H9 (cell line): ENCODE measurements around the gene CABLES1. TPM values are rescaled to one million over a fixed set of nuclear protein-coding genes. Genes with fewer than 3 reads are reported as not detected.

ENCODE experiments used
- DNase-seq: peaks from one replicate; pipeline ENCODE4 v3.0.0-alpha.2; 2017
- H2AFZ ChIP-seq: one replicate; pipeline ENCODE4 v1.6.1; 2013; ENCODE audit warnings: mild to moderate bottlenecking, low read length, control low read depth, moderate library complexity
- H2AK5ac ChIP-seq: 2 replicates; pipeline ENCODE4 v1.6.1; 2013; ENCODE audit warnings: low read length, control low read depth, mixed read lengths; ENCODE audit not compliant: insufficient read length
- H2BK120ac ChIP-seq: one replicate; pipeline ENCODE4 v1.6.1; 2013; ENCODE audit warnings: low read depth, mild to moderate bottlenecking, low read length, control low read depth, inconsistent platforms; ENCODE audit not compliant: poor library complexity, severe bottlenecking
- H2BK12ac ChIP-seq: 2 replicates; pipeline ENCODE4 v1.6.1; 2013; ENCODE audit warnings: low read length, control low read depth, mixed read lengths, low read depth; ENCODE audit not compliant: insufficient read length
- H2BK15ac ChIP-seq: 2 replicates; pipeline ENCODE4 v1.6.1; 2013; ENCODE audit warnings: low read depth, low read length, control low read depth
- H2BK20ac ChIP-seq: one replicate; pipeline ENCODE4 v1.6.1; 2013; ENCODE audit warnings: low read depth, mild to moderate bottlenecking, low read length, control low read depth, inconsistent platforms; ENCODE audit not compliant: poor library complexity, severe bottlenecking
- H2BK5ac ChIP-seq: 2 replicates; pipeline ENCODE4 v1.6.1; 2013; ENCODE audit warnings: low read length, control low read depth, mixed read lengths; ENCODE audit not compliant: insufficient read length
- H3K14ac ChIP-seq: 2 replicates; pipeline ENCODE4 v1.6.1; 2013; ENCODE audit warnings: low read length, control low read depth; ENCODE audit not compliant: insufficient read depth
- H3K18ac ChIP-seq: 2 replicates; pipeline ENCODE4 v1.6.1; 2013; ENCODE audit warnings: low read depth, mild to moderate bottlenecking, mixed read lengths, low read length, control low read depth; ENCODE audit not compliant: insufficient read length
- H3K23ac ChIP-seq: 2 replicates; pipeline ENCODE4 v1.6.1; 2013; ENCODE audit warnings: low read length, control low read depth, mixed read lengths, low read depth; ENCODE audit not compliant: insufficient read length
- H3K23me2 ChIP-seq: 2 replicates; pipeline ENCODE4 v1.6.1; 2013; ENCODE audit warnings: low read depth, mild to moderate bottlenecking, mixed read lengths, low read length, control low read depth; ENCODE audit not compliant: insufficient read length, poor library complexity, severe bottlenecking
- H3K27ac ChIP-seq: 2 replicates; pipeline ENCODE4 v1.5.1; 2013; ENCODE audit warnings: low read length, control low read depth, mixed read lengths, low read depth; ENCODE audit not compliant: insufficient read length
- H3K27me3 ChIP-seq: 2 replicates; pipeline ENCODE4 v1.6.1; 2013; ENCODE audit warnings: low read length, control low read depth, inconsistent platforms; ENCODE audit not compliant: insufficient read depth
- H3K4ac ChIP-seq: 2 replicates; pipeline ENCODE4 v1.6.1; 2013; ENCODE audit warnings: low read depth, mild to moderate bottlenecking, control low read depth, inconsistent platforms, low read length, moderate library complexity
- H3K4me1 ChIP-seq: 2 replicates; pipeline ENCODE4 v1.6.1; 2013; ENCODE audit warnings: low read length, control low read depth, inconsistent platforms; ENCODE audit not compliant: insufficient read depth
- H3K4me2 ChIP-seq: 2 replicates; pipeline ENCODE4 v1.6.1; 2013; ENCODE audit warnings: low read length, control low read depth, mixed read lengths; ENCODE audit not compliant: insufficient read length, insufficient read depth
- H3K56ac ChIP-seq: 2 replicates; pipeline ENCODE4 v1.6.1; 2013; ENCODE audit warnings: low read depth, mild to moderate bottlenecking, mixed read lengths, low read length, control low read depth; ENCODE audit not compliant: insufficient read length
- H3K79me1 ChIP-seq: 2 replicates; pipeline ENCODE4 v1.6.1; 2013; ENCODE audit warnings: low read depth, mild to moderate bottlenecking, moderate library complexity, low read length, control low read depth, inconsistent platforms; ENCODE audit not compliant: insufficient read depth, poor library complexity, severe bottlenecking
- H3K79me2 ChIP-seq: 2 replicates; pipeline ENCODE4 v1.6.1; 2013; ENCODE audit warnings: low read length, control low read depth, inconsistent platforms; ENCODE audit not compliant: insufficient read depth
- H3K9ac ChIP-seq: 2 replicates; pipeline ENCODE4 v1.6.1; 2013; ENCODE audit warnings: low read length, control low read depth, mixed read lengths; ENCODE audit not compliant: insufficient read length; ENCODE audit errors: extremely low read depth
- H3K9me3 ChIP-seq: one replicate; pipeline ENCODE4 v1.6.1; 2013; ENCODE audit warnings: low read depth, low read length, inconsistent platforms; ENCODE audit not compliant: control insufficient read depth
- H3T11ph ChIP-seq: one replicate; pipeline ENCODE4 v1.6.1; 2013; ENCODE audit warnings: mild to moderate bottlenecking, low read length, control low read depth, inconsistent platforms
- H4K20me1 ChIP-seq: one replicate; pipeline ENCODE4 v1.6.1; 2013; ENCODE audit not compliant: control insufficient read depth, insufficient read length, insufficient read depth
- H4K5ac ChIP-seq: 2 replicates; pipeline ENCODE4 v1.6.1; 2013; ENCODE audit warnings: low read depth, mild to moderate bottlenecking, mixed read lengths, low read length, control low read depth; ENCODE audit not compliant: insufficient read length
- H4K8ac ChIP-seq: replicated peaks from 2 replicates; pipeline ENCODE4 v1.6.1; 2013; ENCODE audit warnings: low read length, control low read depth, mixed read lengths, low read depth; ENCODE audit not compliant: insufficient read length
- H4K91ac ChIP-seq: 2 replicates; pipeline ENCODE4 v1.6.1; 2013; ENCODE audit warnings: low read depth, mild to moderate bottlenecking, moderate library complexity, mixed read lengths, low read length, control low read depth; ENCODE audit not compliant: insufficient read length
- H3K27ac Mint-ChIP-seq, 3 experiments: 2 replicates in 2 of 3; 3 replicates in 1 of 3; pipeline ENCODE4 v1.8.0; 2020 to 2021; ENCODE audit warnings: mixed read lengths in 3 of 3, mild to moderate bottlenecking in 1 of 3, moderate library complexity in 1 of 3
- H3K27me3 Mint-ChIP-seq: 2 replicates; pipeline ENCODE4 v1.8.0; 2021; ENCODE audit warnings: low read depth, mild to moderate bottlenecking, moderate library complexity, mixed read lengths
- H3K36me3 Mint-ChIP-seq, 3 experiments: 2 replicates in 2 of 3; 3 replicates in 1 of 3; pipeline ENCODE4 v1.8.0; 2020 to 2021; ENCODE audit warnings: low read depth in 3 of 3, mixed read lengths in 3 of 3; ENCODE audit not compliant: insufficient read depth in 1 of 3
- H3K4me1 Mint-ChIP-seq, 2 experiments: 2 replicates each; pipeline ENCODE4 v1.8.0; 2020; ENCODE audit warnings: mixed read lengths in 2 of 2
- H3K4me3 Mint-ChIP-seq, 2 experiments: 2 replicates in 1 of 2; 3 replicates in 1 of 2; pipeline ENCODE4 v1.8.0; 2020 to 2021; ENCODE audit warnings: mild to moderate bottlenecking in 2 of 2, mixed read lengths in 2 of 2, moderate library complexity in 1 of 2
- H3K9me3 Mint-ChIP-seq, 2 experiments: 2 replicates in 1 of 2; 3 replicates in 1 of 2; pipeline ENCODE4 v1.8.0; 2020; ENCODE audit warnings: mild to moderate bottlenecking in 2 of 2, mixed read lengths in 2 of 2, moderate library complexity in 1 of 2
- WGBS: extraction: QIAGEN DNeasy Blood & Tissue Kit; methylation state at CpG from one replicate; pipeline ENCODE4 v1.1.7; 2013; ENCODE audit warnings: missing lambda C conversion rate, low lambda C conversion rate, mixed read lengths; ENCODE audit not compliant: insufficient read length; ENCODE audit errors: extremely low coverage; 5-methylcytosine and 5-hydroxymethylcytosine counted together
- total RNA-seq: library from RNA; stranded (reverse); gene quantifications from 2 replicates; pipeline ENCODE4 v1.2.1, GENCODE V29; 2021
- TF ChIP-seq, protein P1 (sequence below): fragments of 200-600 bp; sonication (generic); conservative IDR thresholded peaks from 3 replicates; pipeline ENCODE4 v1.8.0; 2021; ENCODE audit warnings: antibody characterized with exemption, mild to moderate bottlenecking

CABLES1 gene
- total RNA-seq, 1 experiment from 2014 or later: 27.1 TPM

DNA sequence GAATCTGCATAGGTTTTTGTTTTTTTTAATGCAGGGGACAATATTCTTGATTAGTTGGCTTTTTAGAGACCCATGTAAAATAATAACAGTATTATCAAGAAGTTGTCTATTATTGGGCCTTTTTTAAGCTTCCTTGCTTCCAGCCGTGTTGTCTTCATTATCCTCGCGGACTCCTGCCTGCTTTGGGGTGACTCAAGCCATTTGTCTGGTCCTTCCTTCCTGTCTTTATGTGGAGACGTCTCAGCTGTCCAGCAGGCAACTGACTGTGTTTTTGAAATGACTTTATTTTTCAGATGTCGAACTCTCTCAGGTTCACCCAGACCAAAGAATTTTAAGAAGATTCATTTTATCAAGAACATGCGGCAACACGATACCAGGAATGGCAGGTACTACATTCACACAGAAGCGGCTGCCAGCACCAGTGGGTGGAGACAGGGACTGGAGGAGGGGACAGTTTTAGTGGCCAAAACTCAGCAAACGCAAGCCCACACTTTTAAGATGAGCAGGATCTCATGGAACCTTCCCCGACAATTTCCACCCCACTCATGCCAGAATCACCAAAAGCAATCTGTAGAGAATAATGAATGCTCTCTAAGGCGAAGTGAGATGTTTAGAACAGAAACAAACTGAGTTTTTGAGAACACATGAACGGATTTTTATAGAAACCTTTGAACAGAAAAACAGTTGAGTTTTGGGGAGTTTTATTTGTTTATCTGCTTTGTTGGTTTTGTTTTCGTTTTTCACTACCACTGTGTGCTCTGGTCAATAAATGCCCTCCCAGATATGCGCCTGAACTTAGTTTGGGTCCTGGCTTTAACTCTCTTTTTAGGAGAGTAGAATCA, 59.1 kb downstream of the CABLES1 start:
- TF ChIP-seq, protein P1, sequence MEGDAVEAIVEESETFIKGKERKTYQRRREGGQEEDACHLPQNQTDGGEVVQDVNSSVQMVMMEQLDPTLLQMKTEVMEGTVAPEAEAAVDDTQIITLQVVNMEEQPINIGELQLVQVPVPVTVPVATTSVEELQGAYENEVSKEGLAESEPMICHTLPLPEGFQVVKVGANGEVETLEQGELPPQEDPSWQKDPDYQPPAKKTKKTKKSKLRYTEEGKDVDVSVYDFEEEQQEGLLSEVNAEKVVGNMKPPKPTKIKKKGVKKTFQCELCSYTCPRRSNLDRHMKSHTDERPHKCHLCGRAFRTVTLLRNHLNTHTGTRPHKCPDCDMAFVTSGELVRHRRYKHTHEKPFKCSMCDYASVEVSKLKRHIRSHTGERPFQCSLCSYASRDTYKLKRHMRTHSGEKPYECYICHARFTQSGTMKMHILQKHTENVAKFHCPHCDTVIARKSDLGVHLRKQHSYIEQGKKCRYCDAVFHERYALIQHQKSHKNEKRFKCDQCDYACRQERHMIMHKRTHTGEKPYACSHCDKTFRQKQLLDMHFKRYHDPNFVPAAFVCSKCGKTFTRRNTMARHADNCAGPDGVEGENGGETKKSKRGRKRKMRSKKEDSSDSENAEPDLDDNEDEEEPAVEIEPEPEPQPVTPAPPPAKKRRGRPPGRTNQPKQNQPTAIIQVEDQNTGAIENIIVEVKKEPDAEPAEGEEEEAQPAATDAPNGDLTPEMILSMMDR: no peak
- H3K4me2 ChIP-seq: no peak overlapping the region
- Mint-ChIP-seq H3K4me3 (no peak overlapping the region; a peak in 1 of 5 replicates), H3K27me3 (no peaks in the 10 kb centered on the region), H3K4me1 (peaks cover 30 to 45% of the 10 kb centered on the region in 2 experiments), H3K27ac (0 out of 7 replicates have a peak overlapping the region, but pooled peaks of 1 of the 3 experiments have one; percentile 17), H3K9me3 (no peaks in the 10 kb centered on the region; a peak in 1 of 5 replicates), H3K36me3 (peaks cover 23 to 64% (median 43%) of the 10 kb centered on the region in 3 experiments)
- H2BK15ac ChIP-seq: no peak overlapping the region
- no peak overlapping the region for H4K91ac ChIP-seq
- H2AFZ ChIP-seq: no peak overlapping the region
- no CpG with 5 or more reads among the region's 14 CpGs for WGBS
- H3K9ac ChIP-seq: no peak overlapping the region
- 0 out of 2 replicates have a peak, but pooled peaks cover 4% of the 10 kb centered on the region for H3K4me1 ChIP-seq
- no peak overlapping the region for H2BK20ac ChIP-seq
- no peaks in the 10 kb centered on the region for H3K9me3 ChIP-seq
- H3T11ph ChIP-seq: no peak overlapping the region
- no peak overlapping the region for H3K18ac ChIP-seq
- no peaks in the 10 kb centered on the region for H3K79me1 ChIP-seq
- H4K5ac ChIP-seq: no peak overlapping the region
- H3K14ac ChIP-seq: no peak overlapping the region
- H3K4ac ChIP-seq: no peak overlapping the region
- H3K56ac ChIP-seq: no peak overlapping the region
- no peak overlapping the region for H2BK120ac ChIP-seq
- DNase-seq: no peak
- H2AK5ac ChIP-seq: no peak overlapping the region
- H3K23ac ChIP-seq: no peak overlapping the region
- no peaks in the 10 kb centered on the region for H4K20me1 ChIP-seq
- no peak overlapping the region for H3K27ac ChIP-seq
- no peak overlapping the region for H2BK12ac ChIP-seq
- no peak overlapping the region for H2BK5ac ChIP-seq
- H4K8ac ChIP-seq: no peak overlapping the region
- no peaks in the 10 kb centered on the region for H3K27me3 ChIP-seq
- H3K79me2 ChIP-seq: no peaks in the 10 kb centered on the region
- H3K23me2 ChIP-seq: no peaks in the 10 kb centered on the region
